Measurements from ENCODE around the gene ANKIB1.

The ANKIB1 gene

DNA sequence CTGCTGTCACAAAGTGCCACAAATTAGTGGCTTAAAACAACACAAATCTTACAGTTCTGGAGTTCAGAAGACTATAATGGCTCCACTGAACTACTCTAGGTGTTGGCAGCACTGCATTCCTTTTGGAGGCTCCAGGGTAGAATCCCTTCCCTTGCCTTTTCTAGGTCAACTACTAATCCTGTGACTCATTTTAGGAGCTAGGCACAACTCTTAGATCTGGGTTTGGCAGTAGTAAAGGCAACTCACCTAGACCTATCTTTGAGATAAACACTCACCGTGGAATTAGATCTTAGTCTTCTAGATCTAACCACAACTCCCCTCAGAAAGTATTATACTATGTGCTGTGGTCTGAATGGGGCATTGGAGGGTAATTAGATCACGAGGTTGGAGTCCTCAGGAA lies 60.4 kb downstream of the ANKIB1 start:
- in situ Hi-C loops (cut with HindIII; ENCODE audit: low sequenced_read_pairs): no loop called here
- peak; percentile 4 for DNase-seq (ENCODE audit: low read depth, low spot score)
- no peak overlapping the region for H3K4me3 ChIP-seq (ENCODE audit: low read depth, low read length)
- TF ChIP-seq, protein P1, sequence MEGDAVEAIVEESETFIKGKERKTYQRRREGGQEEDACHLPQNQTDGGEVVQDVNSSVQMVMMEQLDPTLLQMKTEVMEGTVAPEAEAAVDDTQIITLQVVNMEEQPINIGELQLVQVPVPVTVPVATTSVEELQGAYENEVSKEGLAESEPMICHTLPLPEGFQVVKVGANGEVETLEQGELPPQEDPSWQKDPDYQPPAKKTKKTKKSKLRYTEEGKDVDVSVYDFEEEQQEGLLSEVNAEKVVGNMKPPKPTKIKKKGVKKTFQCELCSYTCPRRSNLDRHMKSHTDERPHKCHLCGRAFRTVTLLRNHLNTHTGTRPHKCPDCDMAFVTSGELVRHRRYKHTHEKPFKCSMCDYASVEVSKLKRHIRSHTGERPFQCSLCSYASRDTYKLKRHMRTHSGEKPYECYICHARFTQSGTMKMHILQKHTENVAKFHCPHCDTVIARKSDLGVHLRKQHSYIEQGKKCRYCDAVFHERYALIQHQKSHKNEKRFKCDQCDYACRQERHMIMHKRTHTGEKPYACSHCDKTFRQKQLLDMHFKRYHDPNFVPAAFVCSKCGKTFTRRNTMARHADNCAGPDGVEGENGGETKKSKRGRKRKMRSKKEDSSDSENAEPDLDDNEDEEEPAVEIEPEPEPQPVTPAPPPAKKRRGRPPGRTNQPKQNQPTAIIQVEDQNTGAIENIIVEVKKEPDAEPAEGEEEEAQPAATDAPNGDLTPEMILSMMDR (IDR thresholded peaks at IDR 0.05; ENCODE audit: low read depth, low read length): no peak

DNA sequence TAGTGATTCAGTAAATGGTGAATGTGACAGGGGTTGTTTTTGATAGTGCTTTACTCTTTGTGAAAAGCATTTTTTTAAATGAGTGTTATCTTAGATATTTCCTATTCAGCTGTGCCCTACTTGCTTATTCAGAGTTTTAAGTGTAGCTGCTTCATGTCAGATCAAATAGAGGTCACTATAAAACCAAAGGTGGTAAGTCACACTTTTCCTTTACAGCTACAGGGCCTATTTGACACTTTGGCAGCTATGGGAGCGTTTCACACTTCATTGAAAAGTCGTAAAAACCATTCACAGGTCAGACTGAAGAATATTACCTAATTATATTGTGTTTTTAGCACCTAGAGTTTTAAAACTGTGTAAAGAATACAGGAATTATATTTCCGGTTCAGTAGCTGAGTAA lies 67.3 kb downstream of the ANKIB1 start:
- in situ Hi-C loops (cut with HindIII; ENCODE audit: low sequenced_read_pairs): no loop called here
- TF ChIP-seq, protein P1 (IDR thresholded peaks at IDR 0.05; ENCODE audit: low read depth, low read length): no peak
- DNase-seq (ENCODE audit: low read depth, low spot score): no peak
- H3K4me3 ChIP-seq (ENCODE audit: low read depth, low read length): no peak overlapping the region

DNA sequence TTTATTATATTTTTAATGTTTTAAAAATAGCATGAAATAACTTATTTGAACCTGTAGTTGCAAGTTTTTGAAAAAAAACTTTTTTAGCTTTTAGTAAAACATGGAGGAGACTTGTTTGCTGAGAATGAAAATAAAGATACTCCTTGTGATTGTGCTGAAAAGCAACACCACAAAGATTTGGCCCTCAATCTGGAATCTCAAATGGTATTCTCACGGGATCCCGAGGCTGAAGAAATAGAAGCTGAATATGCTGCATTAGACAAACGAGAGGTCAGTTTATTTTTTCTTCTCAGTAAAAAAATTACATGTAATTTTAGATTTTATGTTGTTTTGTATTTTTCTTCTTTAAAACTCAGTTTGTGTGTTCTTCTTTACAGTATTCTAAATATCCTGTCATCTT lies 73.5 kb downstream of the ANKIB1 start:
- TF ChIP-seq, protein P1 (IDR thresholded peaks at IDR 0.05; ENCODE audit: low read depth, low read length): no peak
- DNase-seq (ENCODE audit: low read depth, low spot score): no peak
- H3K4me3 ChIP-seq (ENCODE audit: low read depth, low read length): no peak overlapping the region
- in situ Hi-C loops (cut with HindIII; ENCODE audit: low sequenced_read_pairs): no loop called here

DNA sequence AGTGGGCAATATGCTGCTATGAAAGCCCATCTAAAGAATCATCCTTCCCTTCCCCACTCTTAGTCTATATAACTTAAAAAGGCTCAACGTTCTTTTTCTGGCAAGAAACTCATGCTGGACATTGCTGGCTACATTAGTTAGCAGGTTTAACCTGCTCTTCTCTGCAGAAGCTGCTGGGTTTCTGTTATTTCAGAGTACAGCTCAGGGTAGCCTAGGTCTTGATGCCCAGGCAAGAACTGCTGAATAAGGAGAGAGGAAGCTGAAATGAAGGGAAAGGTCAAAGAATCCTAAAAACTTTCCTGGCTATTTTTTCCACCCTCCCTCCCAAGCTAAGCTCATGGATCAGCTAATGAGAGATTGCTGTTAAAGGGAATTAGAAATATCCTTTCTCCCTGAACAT lies 79.4 kb downstream of the ANKIB1 start:
- in situ Hi-C loops (cut with HindIII; ENCODE audit: low sequenced_read_pairs): no loop called here
- DNase-seq (ENCODE audit: low read depth, low spot score): no peak
- TF ChIP-seq, protein P1 (IDR thresholded peaks at IDR 0.05; ENCODE audit: low read depth, low read length): no peak
- no peak overlapping the region for H3K4me3 ChIP-seq (ENCODE audit: low read depth, low read length)

DNA sequence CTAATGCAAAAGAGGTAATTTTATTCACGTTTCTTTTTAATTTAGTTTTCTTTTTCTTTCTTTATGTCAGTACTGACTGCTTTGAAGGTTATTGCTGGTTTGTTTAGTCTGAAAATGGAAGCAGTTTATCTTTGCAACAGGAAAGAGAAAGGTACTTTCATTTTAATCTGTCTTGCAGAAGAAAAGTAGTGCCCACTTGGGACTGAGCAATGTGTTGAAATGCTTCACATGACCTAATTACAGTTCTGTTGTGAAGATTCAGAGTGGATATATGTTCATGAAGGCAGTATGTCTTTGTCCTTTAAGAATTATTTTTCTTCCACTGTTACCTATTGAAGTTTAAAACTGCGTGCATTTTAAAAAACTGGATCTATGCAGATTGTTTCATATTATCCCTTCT lies 80.1 kb downstream of the ANKIB1 start:
- TF ChIP-seq, protein P1 (IDR thresholded peaks at IDR 0.05; ENCODE audit: low read depth, low read length): no peak
- no peak overlapping the region for H3K4me3 ChIP-seq (ENCODE audit: low read depth, low read length)
- DNase-seq (ENCODE audit: low read depth, low spot score): no peak
- in situ Hi-C loops (cut with HindIII; ENCODE audit: low sequenced_read_pairs): no loop called here

DNA sequence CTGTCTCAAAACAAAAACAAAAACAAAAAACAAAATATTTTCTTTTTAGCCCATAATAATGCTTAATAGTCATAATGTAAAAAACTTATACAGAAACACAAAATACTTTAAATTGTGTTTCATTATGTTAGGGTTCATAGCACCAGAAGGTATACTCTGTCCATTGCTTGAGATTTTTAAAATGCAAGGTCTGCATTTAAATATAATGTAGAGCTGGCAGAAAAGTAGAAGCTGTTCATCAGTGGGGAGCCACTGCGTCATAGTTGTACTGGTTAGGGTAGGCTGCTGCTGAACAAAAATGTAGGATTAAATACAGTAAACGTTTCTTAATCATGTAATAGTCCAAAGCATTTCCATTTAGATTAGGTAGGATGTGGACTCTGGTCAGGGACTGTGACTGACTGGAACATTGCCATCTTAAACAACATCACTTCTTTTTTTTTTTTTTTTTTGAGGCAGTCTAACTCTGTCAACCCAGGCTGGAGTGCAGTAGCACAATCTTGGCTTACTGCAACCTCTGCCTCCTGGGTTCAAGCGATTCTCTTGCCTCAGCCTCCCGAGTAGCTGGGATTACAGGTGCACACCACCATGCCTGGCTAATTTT lies 85.2 kb downstream of the ANKIB1 start:
- no peak for DNase-seq (ENCODE audit: low read depth, low spot score)
- in situ Hi-C loops (cut with HindIII; ENCODE audit: low sequenced_read_pairs): no loop called here
- no peak overlapping the region for H3K4me3 ChIP-seq (ENCODE audit: low read depth, low read length)
- TF ChIP-seq, protein P1 (IDR thresholded peaks at IDR 0.05; ENCODE audit: low read depth, low read length): no peak

DNA sequence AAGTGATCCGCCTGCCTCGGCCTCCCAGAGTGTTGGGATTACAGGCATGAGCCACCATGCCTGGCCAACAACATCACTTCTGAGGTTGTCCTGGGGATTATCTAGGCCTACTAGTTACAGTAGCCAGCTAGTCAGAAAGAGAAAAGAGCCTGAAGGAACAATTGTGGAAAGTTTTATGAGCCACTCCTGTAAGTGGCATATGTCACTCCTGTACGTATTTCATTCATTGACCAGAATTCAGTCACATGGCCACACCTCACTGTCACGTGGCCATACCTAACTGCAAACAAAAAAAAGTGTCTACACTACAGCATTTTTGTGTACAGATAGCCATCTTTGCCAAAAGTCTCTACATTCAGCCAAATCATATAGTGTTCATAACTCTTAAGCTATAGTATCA lies 85.7 kb downstream of the ANKIB1 start:
- H3K4me3 ChIP-seq (ENCODE audit: low read depth, low read length): no peak overlapping the region
- in situ Hi-C loops (cut with HindIII; ENCODE audit: low sequenced_read_pairs): no loop called here
- TF ChIP-seq, protein P1 (IDR thresholded peaks at IDR 0.05; ENCODE audit: low read depth, low read length): no peak
- DNase-seq (ENCODE audit: low read depth, low spot score): no peak

All from astrocyte of the spinal cord (primary cell).